Measurements from ENCODE around the gene SMCO3.

SMCO3 gene

DNA sequence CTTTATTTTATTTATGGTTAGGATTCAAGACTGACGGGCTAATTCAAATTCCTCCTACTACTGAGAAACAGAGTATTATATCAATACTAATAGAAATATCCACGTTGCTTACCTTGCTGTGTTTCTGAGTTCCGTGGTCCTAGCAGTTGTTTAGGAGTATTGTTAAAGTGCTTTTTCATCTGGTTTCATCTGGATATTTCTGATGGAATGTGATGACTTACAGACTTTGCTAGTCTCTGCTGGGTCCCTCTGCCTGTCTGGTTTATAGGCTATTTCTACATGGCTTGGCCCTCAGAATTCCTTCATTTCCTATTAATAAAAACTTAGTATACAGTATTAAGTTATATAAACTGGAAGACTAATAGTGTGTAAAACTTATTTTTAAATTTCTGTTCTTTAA lies at the start of gene SMCO3:
Gene SMCO3, minus strand, starts transcription at position 169 of the 400 bp plus-strand sequence. CDS start 7,502 bp downstream, outside the sequence.
- DNase-seq: no peak

- DNase-seq: no peak
Measured at GRCh38 chr12:14860490-14860889, 46.5 kb upstream of the SMCO3 start.

GRCh38 chr12:14858513-14858912 lies 44.5 kb upstream of the SMCO3 start:
- DNase-seq: no peak

- DNase-seq: peak; percentile 8
Measured at GRCh38 chr12:14854586-14855183, 40.7 kb upstream of the SMCO3 start.

GRCh38 chr12:14853961-14854360 lies 40.0 kb upstream of the SMCO3 start:
- DNase-seq: peak; percentile 4

- DNase-seq: no peak
Measured at GRCh38 chr12:14852880-14853279, 38.9 kb upstream of the SMCO3 start.

- no peak for DNase-seq
Measured at GRCh38 chr12:14850929-14851663, 37.1 kb upstream of the SMCO3 start.

GRCh38 chr12:14849661-14850060 lies 35.7 kb upstream of the SMCO3 start:
- DNase-seq: no peak

- DNase-seq: no peak
Measured at GRCh38 chr12:14846876-14847580, 33.0 kb upstream of the SMCO3 start.

DNA sequence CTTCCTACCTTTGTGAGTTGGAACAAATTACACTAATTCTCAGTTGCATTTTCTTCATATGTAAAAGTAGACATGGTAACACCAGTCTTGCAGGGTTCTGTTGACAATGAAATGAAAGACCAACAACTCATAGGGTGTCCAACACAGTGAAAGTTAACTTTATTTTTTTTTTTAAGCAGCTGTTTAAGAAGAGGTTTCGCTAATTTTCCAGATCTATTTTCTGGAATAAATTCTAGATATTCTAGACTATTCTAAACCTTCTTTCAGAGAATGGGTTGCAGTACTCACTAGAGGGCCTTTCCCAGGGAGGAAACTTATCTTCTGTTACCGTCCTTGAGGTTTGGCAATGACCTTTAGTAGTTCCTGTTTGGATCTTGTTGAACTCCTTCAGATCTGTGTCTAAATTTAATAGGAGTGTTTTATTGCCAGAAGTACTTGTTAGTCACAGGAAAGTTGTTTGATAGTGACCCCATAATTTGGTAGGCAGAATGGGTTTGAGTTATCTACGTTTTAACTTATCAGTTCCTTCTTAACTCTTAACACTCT lies 32.1 kb upstream of the SMCO3 start:
- no peak for DNase-seq

DNA sequence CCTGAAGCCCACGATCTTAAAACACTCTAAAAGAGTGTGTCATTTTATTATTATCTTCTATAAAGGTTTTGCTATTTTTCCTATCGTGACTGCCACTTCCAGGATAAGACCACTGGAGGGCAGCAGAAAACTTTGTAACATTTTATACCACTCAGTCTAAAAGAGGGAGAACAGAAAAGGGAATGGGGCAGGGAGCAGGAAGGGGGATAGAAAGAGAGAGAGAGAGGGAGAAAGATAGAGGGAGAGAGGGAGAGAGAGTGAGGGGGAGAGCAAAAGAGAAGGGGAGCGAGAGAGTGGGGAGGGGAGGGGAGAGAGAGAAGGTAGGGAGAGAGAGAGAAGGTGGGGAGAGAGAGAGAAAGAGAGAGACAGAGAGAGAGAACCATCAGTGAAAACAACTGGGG lies 31.4 kb upstream of the SMCO3 start:
- peak; percentile 32 for DNase-seq

DNA sequence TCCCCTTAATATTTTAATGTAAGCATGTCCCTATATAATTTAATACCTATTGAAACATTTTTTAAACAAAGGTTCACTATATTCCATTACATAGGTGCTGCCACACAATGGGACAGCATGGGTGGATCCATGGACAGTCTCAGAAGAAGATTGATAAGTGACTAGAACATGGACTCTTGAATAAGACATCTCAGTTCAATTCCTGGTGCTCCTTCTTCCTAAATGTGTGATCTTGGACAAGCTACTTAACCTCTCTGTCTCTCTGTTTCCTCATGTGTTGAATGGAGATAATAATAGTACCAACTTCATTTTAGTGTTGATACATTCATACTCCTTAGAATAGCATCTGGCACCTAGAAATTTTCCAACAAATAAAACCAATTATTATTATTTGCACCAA lies 30.4 kb upstream of the SMCO3 start:
- no peak for DNase-seq

DNA sequence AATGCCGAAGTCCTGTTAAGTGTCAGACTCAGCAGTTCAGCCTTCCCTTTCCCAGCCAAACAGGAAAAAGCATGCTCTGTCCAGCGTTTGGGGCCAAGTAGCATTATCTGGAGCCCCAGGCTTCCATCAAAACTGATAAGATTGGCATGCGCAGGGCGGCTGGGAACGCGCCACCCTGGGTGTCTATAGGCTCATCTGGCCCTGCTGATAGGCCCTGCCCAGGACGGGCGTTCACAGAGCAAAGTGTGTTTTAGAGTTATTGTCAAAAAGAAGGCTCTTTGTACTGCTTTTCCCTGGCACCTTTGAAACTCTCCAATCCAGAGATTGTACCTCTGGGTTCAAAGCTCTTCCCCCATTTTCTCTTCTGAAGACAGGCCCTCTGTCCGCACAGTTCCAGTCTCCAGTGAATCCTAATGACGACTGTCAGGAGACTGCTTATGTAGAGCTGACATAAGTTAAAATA lies 29.5 kb upstream of the SMCO3 start, which contains the start of gene ART4:
Gene ART4, minus strand, starts transcription at position 102 of the 463 bp plus-strand sequence. CDS start 413 bp downstream, outside the sequence.
- no peak for DNase-seq

- DNase-seq: no peak
Measured at GRCh38 chr12:14842315-14842714, 28.3 kb upstream of the SMCO3 start.

DNA sequence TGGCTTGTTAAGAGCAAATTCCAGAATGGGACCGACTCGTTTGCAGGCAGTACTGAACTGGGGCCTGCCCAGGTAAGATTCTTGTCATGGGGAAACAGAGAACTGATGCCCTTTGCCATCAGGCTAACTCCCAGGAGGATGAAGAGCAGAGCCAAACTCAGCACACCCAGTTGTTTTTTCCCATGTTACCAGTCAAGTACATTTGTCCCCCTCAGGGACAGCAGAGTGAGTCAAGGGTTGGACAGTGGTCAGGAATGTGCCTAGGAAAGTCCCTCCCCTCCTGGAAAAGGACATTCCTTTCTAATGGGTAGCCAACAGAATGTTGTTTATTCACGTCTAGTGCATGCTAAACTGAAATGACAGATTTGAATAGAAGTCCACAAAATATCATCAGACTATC lies 27.8 kb upstream of the SMCO3 start:
- DNase-seq: no peak

DNA sequence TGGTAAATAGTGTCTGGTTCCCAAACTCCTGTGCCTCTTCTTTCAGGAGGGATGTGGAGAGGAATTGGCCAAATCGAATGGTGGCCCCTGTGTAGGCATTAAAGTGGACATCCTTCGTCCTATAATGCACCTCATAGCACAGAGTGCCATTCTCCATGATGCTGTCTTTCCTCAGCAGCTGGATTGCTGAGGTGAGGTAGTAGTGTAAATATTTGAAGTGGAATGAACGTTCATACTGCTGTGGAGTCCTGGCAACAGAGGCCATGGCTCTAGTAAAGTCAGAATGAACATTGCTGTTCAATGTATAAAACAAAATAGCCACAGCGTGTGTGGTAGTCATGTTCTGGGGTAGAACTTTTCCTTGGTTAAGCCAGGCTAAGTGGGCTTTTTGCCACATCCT lies 26.6 kb upstream of the SMCO3 start:
- DNase-seq: no peak

GRCh38 chr12:14839262-14839661 lies 25.3 kb upstream of the SMCO3 start:
- no peak for DNase-seq

DNA sequence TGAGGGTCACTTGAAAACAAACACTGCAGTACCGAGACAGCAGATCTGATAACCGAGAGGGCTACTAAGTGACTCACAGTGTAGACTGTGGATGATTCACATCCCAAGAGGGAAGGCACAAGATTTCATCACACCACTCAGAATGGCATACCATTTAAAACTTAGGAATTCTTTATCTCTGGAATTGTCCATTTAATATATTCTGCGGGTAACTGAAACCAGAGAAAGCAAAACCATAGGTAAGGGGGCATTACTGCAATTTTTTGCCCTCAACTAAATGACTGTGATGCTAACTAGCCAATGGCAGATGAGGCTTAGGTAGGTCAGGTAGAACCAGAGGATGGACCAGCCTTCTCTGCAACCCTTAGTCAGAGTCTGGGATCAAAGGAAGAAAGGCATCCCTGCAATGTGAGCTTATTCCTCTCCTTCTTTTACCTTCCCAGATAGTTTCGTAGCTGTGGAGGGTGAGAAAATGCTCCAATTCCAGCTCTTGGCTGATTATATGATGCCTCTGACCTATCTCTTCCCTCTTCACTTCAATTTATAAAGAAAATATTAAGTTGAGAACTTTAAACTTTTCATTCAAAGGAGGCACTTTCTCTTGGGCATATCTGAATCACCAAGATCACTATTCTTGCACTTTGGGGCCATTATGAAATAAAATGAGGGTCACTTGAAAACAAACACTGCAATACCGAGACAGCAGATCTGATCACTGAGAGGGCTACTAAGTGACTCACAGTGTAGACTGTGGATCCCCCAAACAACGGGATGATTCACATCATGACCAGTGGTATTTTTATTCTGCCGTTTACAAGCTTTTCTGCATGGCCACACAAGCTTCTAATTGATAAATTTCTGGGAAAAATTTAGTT lies 22.6 kb upstream of the SMCO3 start:
- no peak for DNase-seq

GRCh38 chr12:14834509-14834908 lies 20.5 kb upstream of the SMCO3 start:
- DNase-seq: no peak

- DNase-seq: no peak
Measured at GRCh38 chr12:14833952-14834351, 20.0 kb upstream of the SMCO3 start.

- DNase-seq: no peak
Measured at GRCh38 chr12:14833336-14833735, 19.4 kb upstream of the SMCO3 start.

DNA sequence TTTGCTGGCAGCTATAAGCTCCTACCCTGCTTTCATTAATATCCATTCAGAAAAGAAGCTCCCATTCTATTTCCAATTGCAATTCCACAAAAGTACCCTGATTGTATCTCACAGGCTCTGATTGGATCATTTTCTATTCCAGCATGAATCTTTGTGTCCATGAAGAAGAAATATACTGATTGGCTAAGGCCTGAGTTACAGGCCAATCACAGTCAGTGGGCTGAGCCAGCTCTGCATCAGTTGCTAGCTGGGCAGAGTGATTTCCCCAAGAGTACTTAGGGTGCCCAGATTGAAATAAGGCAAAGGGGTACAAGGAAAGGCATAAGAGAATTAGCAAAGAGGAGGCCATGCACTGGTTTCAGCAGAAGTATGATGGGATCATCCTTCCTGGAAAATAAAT lies 14.9 kb upstream of the SMCO3 start:
- no peak for DNase-seq

- DNase-seq: no peak
Measured at GRCh38 chr12:14827043-14827442, 13.1 kb upstream of the SMCO3 start.

All from NCI-H1092 (cell line).